ENCODE results near the gene BUD23. TPM values are rescaled to one million over a fixed set of nuclear protein-coding genes. Genes with fewer than 3 reads are reported as not detected.
A peak's percentile ranks its signal among the peaks of the same experiment; 100 is the strongest.

Gene BUD23
- 124 TPM for total RNA-seq (2021; ENCODE audit: unreplicated experiment)
- polyA plus RNA-seq (2012; ENCODE audit: insufficient read length): 228 TPM
- Bru-seq, nascent RNA: percentile 89 among the genes with signal in this experiment
- BruChase-seq, experiment 1, labeled RNA remaining after a 2-hour chase: percentile 93 among the genes with signal in this experiment
- percentile 90 among the genes with signal in this experiment for BruChase-seq, experiment 2, labeled RNA remaining after a 6-hour chase
- long read RNA-seq, transcript BUD23-215 (2 exons, 3,886 nt): minor isoform, 29 of 221 reads
- long read RNA-seq, transcript BUD23-201 (12 exons, 1,230 nt): major isoform, 130 of 221 reads
- long read RNA-seq, partial matches to known transcripts: 11 of 221 reads
- long read RNA-seq, other reads (novel, unspliced or antisense): 48 of 221 reads

GRCh38 chr7:73683056-73683787 lies at the start of gene BUD23, which contains the start of gene DNAJC30:
BUD23 (plus strand) TSS chr7:73683597; CDS start chr7:73683626, 29 bp downstream.
DNAJC30 (minus strand) TSS chr7:73683453; CDS start chr7:73683423, 30 bp downstream.
- TF ChIP-seq SIN3A (IDR thresholded peaks at IDR 0.05; ENCODE audit: borderline replicate concordance, insufficient read depth, low read depth, low read length) (peak; percentile 94; the same call in 1 of the 2 replicates), POLR2AphosphoS5 (IDR thresholded peaks at IDR 0.05; ENCODE audit: low read depth, low read length) (peak; percentile 90), REST (IDR thresholded peaks at IDR 0.05; ENCODE audit: insufficient read depth in 1 of 2, low read depth in 2 of 2, low read length in 1 of 2) (0 out of 4 replicates have a peak, but pooled peaks of 1 of the 2 experiments have one; percentile 5), CTCF (IDR thresholded peaks at IDR 0.05) (no peak), TCF7L2 (IDR thresholded peaks at IDR 0.05; ENCODE audit: low read depth, low read length) (no peak)
- in situ Hi-C loops (cut with HindIII; ENCODE audit: low pct_unique_long_range_greater_than_20kb, low sequenced_read_pairs) (no loop called here), intact Hi-C loops (cut with micrococcal nuclease; ENCODE audit: unreplicated experiment) (no loop called here)
- peak; percentile 80 for DNase-seq (ENCODE audit: low read depth, low spot score)
- Histone ChIP-seq H3K4me3 (ENCODE audit: low read depth in 2 of 2, low read length in 2 of 2) (peak within 1 kb of the TSS; percentile 66 to 98), H3K36me3 (ENCODE audit: control insufficient read depth, insufficient read depth, low read length) (peaks cover 10% of the 10 kb centered on the region), H3K27ac (ENCODE audit: low read length) (peak within 1 kb of the TSS; percentile 86), H3K9me3 (ENCODE audit: control insufficient read depth, insufficient read depth, low read depth, low read length) (no peaks in the 10 kb centered on the region), H3K4me1 (ENCODE audit: control insufficient read depth, insufficient read depth, low read length) (peaks cover 25% of the 10 kb centered on the region), H3K27me3 (ENCODE audit: control insufficient read depth, insufficient read depth, low read length) (no peaks in the 10 kb centered on the region)
- ChIA-PET POLR2A (interaction anchor here (0.9 kb wide), 1 partner anchor 15 kb away, joined by 4 read pairs; no protein-coding TSS in a partner anchor), CTCF (interaction anchor here (0.7 kb wide), 1 partner anchor 62 kb away, joined by 3 read pairs; no protein-coding TSS in a partner anchor)
- BruUV-seq (replicated peaks): no TSS peak
- ATAC-seq: peak; percentile 95

- in situ Hi-C loops (cut with HindIII; ENCODE audit: low pct_unique_long_range_greater_than_20kb, low sequenced_read_pairs) (no loop called here), intact Hi-C loops (cut with micrococcal nuclease; ENCODE audit: unreplicated experiment) (no loop called here)
- ChIA-PET CTCF (no interaction called here), POLR2A (no interaction called here)
- no peaks in the 10 kb centered on the region for H3K36me3 ChIP-seq (ENCODE audit: control insufficient read depth, insufficient read depth, low read length)
- H3K9me3 ChIP-seq (ENCODE audit: control insufficient read depth, insufficient read depth, low read depth, low read length): no peaks in the 10 kb centered on the region
- no TSS peak for BruUV-seq (replicated peaks)
- no peaks in the 10 kb centered on the region for H3K27me3 ChIP-seq (ENCODE audit: control insufficient read depth, insufficient read depth, low read length)
- H3K27ac ChIP-seq (ENCODE audit: low read length): no peak overlapping the region
- H3K4me3 ChIP-seq (ENCODE audit: low read depth in 2 of 2, low read length in 2 of 2): no peak overlapping the region
- TF ChIP-seq SIN3A (IDR thresholded peaks at IDR 0.05; ENCODE audit: borderline replicate concordance, insufficient read depth, low read depth, low read length) (no peak), REST (IDR thresholded peaks at IDR 0.05; ENCODE audit: insufficient read depth in 1 of 2, low read depth in 2 of 2, low read length in 1 of 2) (no peak), CTCF (IDR thresholded peaks at IDR 0.05) (no peak), TCF7L2 (IDR thresholded peaks at IDR 0.05; ENCODE audit: low read depth, low read length) (no peak), POLR2AphosphoS5 (IDR thresholded peaks at IDR 0.05; ENCODE audit: low read depth, low read length) (no peak)
- ATAC-seq: no peak
- peaks cover 3% of the 10 kb centered on the region; the same call in 1 of the 2 replicates for H3K4me1 ChIP-seq (ENCODE audit: control insufficient read depth, insufficient read depth, low read length)
- DNase-seq (ENCODE audit: low read depth, low spot score): no peak
Measured at GRCh38 chr7:73633844-73634243, 49.6 kb upstream of the BUD23 start.

Data from Panc1 (cell line).